CD14-positive monocyte (primary cell): ENCODE measurements around the gene PALM2AKAP2. TPM values are rescaled to one million over a fixed set of nuclear protein-coding genes. Genes with fewer than 3 reads are reported as not detected.
"Not testable (repeated sequence)": the region's sequence is repeated elsewhere in the genome, so short reads cannot be mapped to it uniquely, and the experiment has no call there.

Experiments used
- DNase-seq, 3 donors: peaks; one replicate each; pipeline ENCODE4 v3.0.0-alpha.2; 2011 to 2022
- H2AFZ ChIP-seq: 2 replicates; pipeline ENCODE4 v1.6.0; 2012; ENCODE audit warnings: mild to moderate bottlenecking, low read depth, low read length, inconsistent platforms; ENCODE audit not compliant: insufficient read depth, poor library complexity, severe bottlenecking
- H3K27ac ChIP-seq, 2 donors: 1 replicate in 1 of 2; 2 replicates in 1 of 2; pipeline ENCODE4 v1.5.1; 2012 to 2013; ENCODE audit warnings: low read length in 2 of 2, control low read depth in 1 of 2, inconsistent platforms in 1 of 2, low read depth in 1 of 2, mild to moderate bottlenecking in 1 of 2
- H3K27me3 ChIP-seq, 2 donors: one replicate each; pipeline versions ENCODE4 v1.6.0 to v1.6.1; 2011 to 2013; ENCODE audit warnings: low read length in 2 of 2; ENCODE audit not compliant: control insufficient read depth in 2 of 2, insufficient read depth in 2 of 2
- H3K36me3 ChIP-seq, 2 donors: replicated peaks in 1 of 2; 1 replicate in 1 of 2; 2 replicates in 1 of 2; pipeline versions ENCODE4 v1.5.1 to v1.6.1; 2012 to 2013; ENCODE audit warnings: low read length in 2 of 2, control low read depth in 1 of 2, inconsistent platforms in 1 of 2, mild to moderate bottlenecking in 1 of 2; ENCODE audit not compliant: insufficient read depth in 2 of 2, control insufficient read depth in 1 of 2
- H3K4me1 ChIP-seq, 2 donors: 1 replicate in 1 of 2; 2 replicates in 1 of 2; pipeline versions ENCODE4 v1.5.1 to v1.6.1; 2012 to 2013; ENCODE audit warnings: low read length in 2 of 2, control low read depth in 1 of 2, inconsistent platforms in 1 of 2, mild to moderate bottlenecking in 1 of 2, moderate library complexity in 1 of 2; ENCODE audit not compliant: insufficient read depth in 2 of 2, control insufficient read depth in 1 of 2
- H3K4me2 ChIP-seq: replicated peaks from 2 replicates; pipeline ENCODE3; 2012; ENCODE audit warnings: low read length, moderate library complexity, mild to moderate bottlenecking; ENCODE audit not compliant: poor library complexity, severe bottlenecking; ENCODE audit errors: extremely low read depth
- H3K4me3 ChIP-seq, 3 experiments: fragments of 200-600 bp in 1 of 3; sonication (generic) in 1 of 3; replicated peaks in 1 of 3; 1 replicate in 2 of 3; 2 replicates in 1 of 3; pipeline ENCODE4 v1.5.1; 2011 to 2013; ENCODE audit warnings: low read length in 3 of 3, mild to moderate bottlenecking in 3 of 3, control low read depth in 2 of 3, low read depth in 2 of 3, inconsistent platforms in 1 of 3, moderate library complexity in 1 of 3
- H3K79me2 ChIP-seq: 2 replicates; pipeline ENCODE4 v1.6.0; 2012; ENCODE audit warnings: mild to moderate bottlenecking, control low read depth, inconsistent platforms, low read length, moderate library complexity; ENCODE audit not compliant: insufficient read depth
- H3K9ac ChIP-seq: 2 replicates; pipeline ENCODE4 v1.6.0; 2017; ENCODE audit warnings: low read length, mild to moderate bottlenecking; ENCODE audit not compliant: insufficient read depth, poor library complexity, severe bottlenecking
- H3K9me3 ChIP-seq, 2 donors: replicated peaks in 1 of 2; 1 replicate in 1 of 2; 2 replicates in 1 of 2; pipeline versions ENCODE4 v1.5.1 to v1.6.1; 2012 to 2013; ENCODE audit warnings: low read length in 2 of 2, control low read depth in 1 of 2; ENCODE audit not compliant: control insufficient read depth in 1 of 2, insufficient read depth in 1 of 2
- H4K20me1 ChIP-seq: 2 replicates; pipeline ENCODE4 v1.6.0; 2012; ENCODE audit warnings: mild to moderate bottlenecking, low read length, control low read depth, moderate library complexity; ENCODE audit not compliant: insufficient read depth
- H3K27ac Mint-ChIP-seq, 7 donors: one replicate each; pipeline ENCODE4 v1.8.0; 2020; ENCODE audit warnings: mild to moderate bottlenecking in 7 of 7, mixed read lengths in 7 of 7, moderate library complexity in 6 of 7, inconsistent platforms in 2 of 7
- H3K27me3 Mint-ChIP-seq, 3 donors: one replicate each; pipeline ENCODE4 v1.8.0; 2021 to 2022; ENCODE audit warnings: low read depth in 3 of 3, mild to moderate bottlenecking in 3 of 3, mixed read lengths in 3 of 3, moderate library complexity in 3 of 3, inconsistent platforms in 1 of 3
- H3K36me3 Mint-ChIP-seq, 2 donors: one replicate each; pipeline ENCODE4 v1.8.0; 2020; ENCODE audit warnings: mixed read lengths in 2 of 2, inconsistent platforms in 1 of 2, mild to moderate bottlenecking in 1 of 2
- H3K4me1 Mint-ChIP-seq: one replicate; pipeline ENCODE4 v1.8.0; 2020; ENCODE audit warnings: mild to moderate bottlenecking, mixed read lengths
- H3K4me3 Mint-ChIP-seq, 2 donors: one replicate each; pipeline ENCODE4 v1.8.0; 2020; ENCODE audit warnings: mild to moderate bottlenecking in 2 of 2, mixed read lengths in 2 of 2, moderate library complexity in 1 of 2
- H3K9me3 Mint-ChIP-seq, 7 donors: one replicate each; pipeline ENCODE4 v1.8.0; 2020 to 2022; ENCODE audit warnings: mixed read lengths in 7 of 7, mild to moderate bottlenecking in 6 of 7, moderate library complexity in 6 of 7, inconsistent platforms in 2 of 7
- WGBS: methylation state at CpG from one replicate; pipeline ENCODE4 v1.1.5; 2013; ENCODE audit warnings: missing lambda C conversion rate; ENCODE audit not compliant: insufficient coverage; 5-methylcytosine and 5-hydroxymethylcytosine counted together
- intact Hi-C, 2 donors: fragments of 100-400 bp; cut with micrococcal nuclease; formaldehyde crosslinking; loops; one replicate each; pipeline versions ENCODE4 v1.15.0 to v1.15.1; 2023
- polyA plus RNA-seq, 3 donors: library from polyadenylated mRNA; depleted of rRNA in 1 of 3; unstranded in 2 of 3; stranded (reverse) in 1 of 3; fragments of 300-500 nt in 2 of 3; fragments of >200 nt in 1 of 3; fragmentation: Illumina TruSeq in 2 of 3; gene quantifications; 1 replicate in 2 of 3; 2 replicates in 1 of 3; pipeline ENCODE4 v1.2.3, GENCODE V29; 2012 to 2021
- TF ChIP-seq, protein P1 (sequence below): fragments of 200-600 bp; IDR thresholded peaks from one replicate; pipeline ENCODE4 v1.8.0; 2022; ENCODE audit warnings: antibody characterized with exemption, mild to moderate bottlenecking

PALM2AKAP2 gene
- polyA plus RNA-seq, 3 donors: not detected

DNA sequence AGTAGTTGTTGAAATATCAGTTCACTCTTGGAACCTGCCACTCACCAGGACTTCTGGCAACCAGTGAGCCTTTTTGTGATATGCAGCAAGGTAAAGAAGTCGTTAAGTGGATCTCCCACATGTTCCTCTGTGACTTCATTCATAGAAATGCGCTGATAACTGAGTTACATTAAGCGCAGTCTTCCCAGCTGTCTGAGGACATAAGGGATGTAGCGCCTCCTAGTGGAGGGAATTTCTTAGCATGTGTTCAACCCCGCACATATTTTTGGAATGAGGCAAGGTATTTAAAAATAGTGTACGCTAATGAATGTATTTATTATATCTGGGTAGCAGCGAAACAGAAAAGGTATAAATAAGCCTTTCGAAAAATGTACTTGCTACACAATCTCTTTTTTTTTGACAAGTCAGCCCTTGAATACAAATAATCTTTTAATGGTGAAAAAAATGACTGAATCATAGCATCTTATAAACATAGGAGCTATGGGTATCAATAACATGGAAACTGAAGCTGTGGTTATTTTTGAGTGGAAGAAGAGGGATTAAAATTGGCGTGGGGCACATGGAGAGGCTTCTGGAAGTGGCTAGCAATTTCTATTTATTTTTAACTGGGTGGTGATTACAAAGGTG is 38.0 kb downstream of the PALM2AKAP2 start:
- H3K27ac Mint-ChIP-seq: no peak overlapping the region
- H3K79me2 ChIP-seq: no peaks in the 10 kb centered on the region
- no peak overlapping the region for H3K4me2 ChIP-seq
- H3K9me3 ChIP-seq: no peaks in the 10 kb centered on the region
- no peak overlapping the region for H3K9ac ChIP-seq
- peak; percentile 19 to 50 (median 44) for DNase-seq
- H2AFZ ChIP-seq: no peak overlapping the region
- H3K4me1 Mint-ChIP-seq: no peaks in the 10 kb centered on the region
- H4K20me1 ChIP-seq: no peaks in the 10 kb centered on the region
- H3K4me3 Mint-ChIP-seq: no peak overlapping the region
- peaks cover 0 to 11% of the 10 kb centered on the region in 2 donors for H3K27me3 ChIP-seq
- peaks cover 2 to 7% (median 6%) of the 10 kb centered on the region in 3 donors for H3K27me3 Mint-ChIP-seq
- TF ChIP-seq, protein P1, sequence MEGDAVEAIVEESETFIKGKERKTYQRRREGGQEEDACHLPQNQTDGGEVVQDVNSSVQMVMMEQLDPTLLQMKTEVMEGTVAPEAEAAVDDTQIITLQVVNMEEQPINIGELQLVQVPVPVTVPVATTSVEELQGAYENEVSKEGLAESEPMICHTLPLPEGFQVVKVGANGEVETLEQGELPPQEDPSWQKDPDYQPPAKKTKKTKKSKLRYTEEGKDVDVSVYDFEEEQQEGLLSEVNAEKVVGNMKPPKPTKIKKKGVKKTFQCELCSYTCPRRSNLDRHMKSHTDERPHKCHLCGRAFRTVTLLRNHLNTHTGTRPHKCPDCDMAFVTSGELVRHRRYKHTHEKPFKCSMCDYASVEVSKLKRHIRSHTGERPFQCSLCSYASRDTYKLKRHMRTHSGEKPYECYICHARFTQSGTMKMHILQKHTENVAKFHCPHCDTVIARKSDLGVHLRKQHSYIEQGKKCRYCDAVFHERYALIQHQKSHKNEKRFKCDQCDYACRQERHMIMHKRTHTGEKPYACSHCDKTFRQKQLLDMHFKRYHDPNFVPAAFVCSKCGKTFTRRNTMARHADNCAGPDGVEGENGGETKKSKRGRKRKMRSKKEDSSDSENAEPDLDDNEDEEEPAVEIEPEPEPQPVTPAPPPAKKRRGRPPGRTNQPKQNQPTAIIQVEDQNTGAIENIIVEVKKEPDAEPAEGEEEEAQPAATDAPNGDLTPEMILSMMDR: peak; percentile 87
- intact Hi-C loops: no loop called here
- no peaks in the 10 kb centered on the region for H3K36me3 Mint-ChIP-seq
- H3K4me1 ChIP-seq: no peaks in the 10 kb centered on the region
- WGBS: 7% methylated on average over 3 of the region's 9 CpGs
- no peaks in the 10 kb centered on the region for H3K36me3 ChIP-seq
- H3K9me3 Mint-ChIP-seq: no peaks in the 10 kb centered on the region
- no peak overlapping the region for H3K4me3 ChIP-seq
- H3K27ac ChIP-seq: no peak overlapping the region

GRCh38 chr9:109821711-109822110 is 41.7 kb downstream of the PALM2AKAP2 start:
- intact Hi-C loops: no loop called here
- no peaks in the 10 kb centered on the region for H3K36me3 Mint-ChIP-seq
- TF ChIP-seq, protein P1: no peak

GRCh38 chr9:109825383-109825782 is 45.4 kb downstream of the PALM2AKAP2 start:
- H3K9ac ChIP-seq, H3K4me1 Mint-ChIP-seq, H3K27ac ChIP-seq, H3K4me1 ChIP-seq, H3K27me3 ChIP-seq, H4K20me1 ChIP-seq, H3K36me3 Mint-ChIP-seq, intact Hi-C loops, H3K4me2 ChIP-seq, DNase-seq, H2AFZ ChIP-seq, H3K36me3 ChIP-seq, H3K9me3 Mint-ChIP-seq, H3K27ac Mint-ChIP-seq, H3K9me3 ChIP-seq, H3K79me2 ChIP-seq, H3K4me3 ChIP-seq: not testable (repeated sequence)
- H3K27me3 Mint-ChIP-seq: peaks cover 9 to 26% (median 13%) of the 10 kb centered on the region in 3 donors
- WGBS: no CpG with 5 or more reads among the region's 2 CpGs
- H3K4me3 Mint-ChIP-seq: peak overlapping the region in 1 of 2 donors; percentile 4

More at GRCh38 chr9:109821711-109822110, 41.7 kb downstream of the PALM2AKAP2 start:
- H3K36me3 ChIP-seq: no peaks in the 10 kb centered on the region
- no peak overlapping the region for H3K4me3 Mint-ChIP-seq
- no peaks in the 10 kb centered on the region for H3K9me3 ChIP-seq
- no peaks in the 10 kb centered on the region for H3K4me1 Mint-ChIP-seq
- DNase-seq: no peak
- no peaks in the 10 kb centered on the region for H3K79me2 ChIP-seq
- no CpG with 5 or more reads among the region's 1 CpG for WGBS
- no peaks in the 10 kb centered on the region for H3K4me1 ChIP-seq
- H4K20me1 ChIP-seq: no peaks in the 10 kb centered on the region
- no peak overlapping the region for H3K27ac Mint-ChIP-seq
- H3K27me3 Mint-ChIP-seq: peaks cover 2 to 14% (median 11%) of the 10 kb centered on the region in 3 donors
- no peak overlapping the region for H3K4me2 ChIP-seq
- H3K27me3 ChIP-seq: peaks cover 0 to 7% of the 10 kb centered on the region in 2 donors
- H3K9ac ChIP-seq: no peak overlapping the region
- H3K4me3 ChIP-seq: no peak overlapping the region
- no peak overlapping the region for H2AFZ ChIP-seq
- H3K9me3 Mint-ChIP-seq: peaks cover 0 to 3% (median 0%) of the 10 kb centered on the region in 7 donors
- H3K27ac ChIP-seq: no peak overlapping the region
